ENCODE measurements around the gene ADAM12.

GRCh38 chr10:126158133-126158892 lies 230.0 kb downstream of the ADAM12 start:
- TF ChIP-seq, protein P1, sequence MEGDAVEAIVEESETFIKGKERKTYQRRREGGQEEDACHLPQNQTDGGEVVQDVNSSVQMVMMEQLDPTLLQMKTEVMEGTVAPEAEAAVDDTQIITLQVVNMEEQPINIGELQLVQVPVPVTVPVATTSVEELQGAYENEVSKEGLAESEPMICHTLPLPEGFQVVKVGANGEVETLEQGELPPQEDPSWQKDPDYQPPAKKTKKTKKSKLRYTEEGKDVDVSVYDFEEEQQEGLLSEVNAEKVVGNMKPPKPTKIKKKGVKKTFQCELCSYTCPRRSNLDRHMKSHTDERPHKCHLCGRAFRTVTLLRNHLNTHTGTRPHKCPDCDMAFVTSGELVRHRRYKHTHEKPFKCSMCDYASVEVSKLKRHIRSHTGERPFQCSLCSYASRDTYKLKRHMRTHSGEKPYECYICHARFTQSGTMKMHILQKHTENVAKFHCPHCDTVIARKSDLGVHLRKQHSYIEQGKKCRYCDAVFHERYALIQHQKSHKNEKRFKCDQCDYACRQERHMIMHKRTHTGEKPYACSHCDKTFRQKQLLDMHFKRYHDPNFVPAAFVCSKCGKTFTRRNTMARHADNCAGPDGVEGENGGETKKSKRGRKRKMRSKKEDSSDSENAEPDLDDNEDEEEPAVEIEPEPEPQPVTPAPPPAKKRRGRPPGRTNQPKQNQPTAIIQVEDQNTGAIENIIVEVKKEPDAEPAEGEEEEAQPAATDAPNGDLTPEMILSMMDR (IDR thresholded peaks at IDR 0.05): no peak
- TF ChIP-seq EP300 (IDR thresholded peaks at IDR 0.05): no peak
- TF ChIP-seq POLR2A (IDR thresholded peaks at IDR 0.05; ENCODE audit: low read depth): no peak
